HL-60 (cell line): ENCODE results near the gene NOX5.

Experiments
- DNase-seq, 2 experiments: peaks; one replicate each; pipeline ENCODE4 v3.0.0-alpha.2; 2010 to 2020; ENCODE audit warnings: low read depth in 1 of 2, low spot score in 1 of 2
- H3K27ac ChIP-seq: fragments of 250-450 bp; sonication (Bioruptor Pico); replicated peaks from 2 replicates; pipeline ENCODE4 v1.5.1; 2020; ENCODE audit warnings: mild to moderate bottlenecking, moderate library complexity
- H3K27me3 ChIP-seq: fragments of 250-450 bp; sonication (Bioruptor Pico); 2 replicates; pipeline ENCODE4 v1.5.1; 2021; ENCODE audit warnings: mild to moderate bottlenecking, moderate library complexity; ENCODE audit not compliant: insufficient read depth, poor library complexity, severe bottlenecking
- H3K4me3 ChIP-seq: replicated peaks from 2 replicates; pipeline ENCODE4 v1.5.1; 2011; ENCODE audit warnings: mild to moderate bottlenecking, control low read depth, low read length; ENCODE audit not compliant: insufficient read depth
- CTCF ChIP-seq: IDR thresholded peaks from one replicate; pipeline ENCODE4 v1.5.1; 2011; ENCODE audit warnings: low read length, control low read depth, inconsistent platforms; ENCODE audit not compliant: insufficient read depth
- GABPA ChIP-seq: IDR thresholded peaks from 2 replicates; pipeline ENCODE4 v1.6.1; 2012; ENCODE audit warnings: low read depth
- POLR2AphosphoS5 ChIP-seq: IDR thresholded peaks from 2 replicates; pipeline ENCODE4 v1.6.1; 2012; ENCODE audit warnings: low read depth
- REST ChIP-seq: IDR thresholded peaks from 2 replicates; pipeline ENCODE4 v1.6.1; 2012; ENCODE audit warnings: low read depth; ENCODE audit not compliant: insufficient replicate concordance
- SPI1 ChIP-seq: IDR thresholded peaks from 2 replicates; pipeline ENCODE4 v1.6.1; 2012; ENCODE audit warnings: low read depth, mild to moderate bottlenecking, borderline replicate concordance

The NOX5 gene

GRCh38 chr15:68999091-68999490 is 15.4 kb upstream of the NOX5 start:
- no peak for DNase-seq
- TF ChIP-seq CTCF: no peak
- no peak for TF ChIP-seq SPI1
- no peak for TF ChIP-seq REST
- TF ChIP-seq POLR2AphosphoS5: no peak
- no peak for TF ChIP-seq GABPA
- Histone ChIP-seq H3K27me3 (no peaks in the 10 kb centered on the region), H3K4me3 (no peak overlapping the region), H3K27ac (no peak overlapping the region)

GRCh38 chr15:69000091-69000490 is 14.4 kb upstream of the NOX5 start:
- Histone ChIP-seq H3K27me3 (no peaks in the 10 kb centered on the region), H3K4me3 (no peak overlapping the region), H3K27ac (no peak overlapping the region)
- DNase-seq: no peak
- TF ChIP-seq GABPA: no peak
- TF ChIP-seq REST: no peak
- TF ChIP-seq CTCF: no peak
- no peak for TF ChIP-seq SPI1
- no peak for TF ChIP-seq POLR2AphosphoS5

GRCh38 chr15:69000725-69001503 is 13.6 kb upstream of the NOX5 start:
- no peak for DNase-seq
- no peak for TF ChIP-seq REST
- TF ChIP-seq CTCF: no peak
- TF ChIP-seq SPI1: no peak
- TF ChIP-seq POLR2AphosphoS5: no peak
- no peak for TF ChIP-seq GABPA
- H3K27ac ChIP-seq: no peak overlapping the region
- no peak overlapping the region for H3K4me3 ChIP-seq
- no peaks in the 10 kb centered on the region for H3K27me3 ChIP-seq
